Keratinocyte (primary cell): ENCODE results near the gene TEX38. TPM values are rescaled to one million over a fixed set of nuclear protein-coding genes. Genes with fewer than 3 reads are reported as not detected.

Experiments used
- DNase-seq: peaks from one replicate; pipeline ENCODE4 v3.0.0-alpha.2; 2011; ENCODE audit warnings: low read depth, missing footprints, low spot score
- FAIRE-seq: peaks from 2 replicates; lab custom pipeline; 2011; peaks lifted over from hg19 to GRCh38; lab: Jason Lieb, UNC
- H2AFZ ChIP-seq: 2 replicates; pipeline ENCODE4 v1.6.0; 2012; ENCODE audit warnings: low read length, control low read depth, inconsistent platforms; ENCODE audit not compliant: control insufficient read depth
- H3K27ac ChIP-seq: 2 replicates; pipeline ENCODE4 v1.5.1; 2011; ENCODE audit warnings: low read length; ENCODE audit not compliant: control insufficient read depth, insufficient read depth
- H3K27me3 ChIP-seq: 3 replicates; pipeline ENCODE4 v1.6.0; 2011; ENCODE audit warnings: low read length; ENCODE audit not compliant: control insufficient read depth, insufficient read depth; ENCODE audit errors: extremely low read depth
- H3K36me3 ChIP-seq, 2 experiments: 2 replicates in 1 of 2; 3 replicates in 1 of 2; pipeline ENCODE4 v1.5.1; 2011; ENCODE audit warnings: low read length in 2 of 2, mild to moderate bottlenecking in 1 of 2; ENCODE audit not compliant: control insufficient read depth in 2 of 2, insufficient read depth in 2 of 2; ENCODE audit errors: extremely low read depth in 1 of 2
- H3K4me1 ChIP-seq: 3 replicates; pipeline ENCODE4 v1.5.1; 2011; ENCODE audit warnings: low read length; ENCODE audit not compliant: control insufficient read depth, insufficient read depth; ENCODE audit errors: extremely low read depth
- H3K4me2 ChIP-seq: 3 replicates; pipeline ENCODE4 v1.6.0; 2011; ENCODE audit warnings: low read depth, low read length; ENCODE audit not compliant: control insufficient read depth, insufficient read depth; ENCODE audit errors: extremely low read depth
- H3K4me3 ChIP-seq, 3 experiments: fragments of 200-600 bp in 1 of 3; sonication (generic) in 1 of 3; 2 replicates in 2 of 3; 3 replicates in 1 of 3; pipeline ENCODE4 v1.5.1; 2011 to 2016; ENCODE audit warnings: low read length in 3 of 3, mild to moderate bottlenecking in 3 of 3, control low read depth in 2 of 3, inconsistent platforms in 1 of 3, low read depth in 1 of 3, mixed read lengths in 1 of 3, mixed run types in 1 of 3, moderate library complexity in 1 of 3; ENCODE audit not compliant: control insufficient read depth in 2 of 3, insufficient read depth in 2 of 3; ENCODE audit errors: extremely low read depth in 1 of 3
- H3K79me2 ChIP-seq: 2 replicates; pipeline ENCODE4 v1.6.0; 2012; ENCODE audit warnings: low read length; ENCODE audit not compliant: control insufficient read depth, insufficient read depth
- H3K9ac ChIP-seq: 3 replicates; pipeline ENCODE4 v1.6.0; 2011; ENCODE audit warnings: low read length; ENCODE audit not compliant: control insufficient read depth, insufficient read depth; ENCODE audit errors: extremely low read depth
- H3K9me1 ChIP-seq: 3 replicates; pipeline ENCODE4 v1.6.0; 2011; ENCODE audit warnings: low read length; ENCODE audit not compliant: control insufficient read depth, insufficient read depth; ENCODE audit errors: extremely low read depth
- H3K9me3 ChIP-seq: 2 replicates; pipeline ENCODE4 v1.5.1; 2012; ENCODE audit warnings: low read depth, low read length; ENCODE audit not compliant: control insufficient read depth
- H4K20me1 ChIP-seq: 3 replicates; pipeline ENCODE4 v1.6.0; 2011; ENCODE audit warnings: low read length; ENCODE audit not compliant: control insufficient read depth, insufficient read depth; ENCODE audit errors: extremely low read depth
- EZH2 ChIP-seq: IDR thresholded peaks from one replicate; pipeline ENCODE4 v1.6.1; 2012; ENCODE audit warnings: inconsistent platforms, mild to moderate bottlenecking, low read length, moderate library complexity
- dilution Hi-C: fragments of 300-500 bp; cut with MboI; formaldehyde crosslinking; loops from one replicate; pipeline ENCODE4 v1.7.0; 2020; ENCODE audit warnings: low sequenced_read_pairs; ENCODE audit not compliant: extremely low pct_ligation_motif_present
- polyA plus RNA-seq, 5 experiments: library from polyadenylated mRNA; depleted of rRNA in 3 of 5; stranded (reverse) in 3 of 5; stranded (forward) in 1 of 5; unstranded in 1 of 5; fragments of >200 nt; gene quantifications; 1 replicate in 1 of 5; 2 replicates in 3 of 5; 3 replicates in 1 of 5; pipeline versions ENCODE4 v1.2.1 to v1.2.3, GENCODE V29; 2011 to 2012; ENCODE audit warnings: missing spikeins in 2 of 5, low read depth in 1 of 5, low replicate concordance in 1 of 5
- TF ChIP-seq, protein P1 (sequence below), 3 experiments: IDR thresholded peaks in 1 of 3; conservative IDR thresholded peaks in 1 of 3; optimal IDR thresholded peaks in 1 of 3; 2 replicates in 2 of 3; 3 replicates in 1 of 3; pipeline versions ENCODE3 to v1.5.1; 2011; ENCODE audit warnings: low read length in 3 of 3, mild to moderate bottlenecking in 3 of 3, moderate library complexity in 2 of 3, control low read depth in 1 of 3, inconsistent platforms in 1 of 3; ENCODE audit not compliant: insufficient read depth in 2 of 3; ENCODE audit errors: extremely low read depth in 1 of 3

The TEX38 gene
- polyA plus RNA-seq, 1 donor (not counting 4 experiments of a cell fraction or from before 2014, with no cell fraction given) = not detected

GRCh38 chr1:46682064-46682463 is 10.4 kb downstream of the TEX38 start:
- Histone ChIP-seq H3K4me2 (no peak overlapping the region), H3K27ac (no peak overlapping the region), H4K20me1 (no peaks in the 10 kb centered on the region), H3K79me2 (no peaks in the 10 kb centered on the region), H3K36me3 (peaks cover 21 to 36% of the 10 kb centered on the region in 2 experiments), H3K9me3 (no peaks in the 10 kb centered on the region), H3K9ac (no peak overlapping the region), H2AFZ (no peak overlapping the region), H3K4me1 (no peaks in the 10 kb centered on the region), H3K27me3 (no peaks in the 10 kb centered on the region), H3K4me3 (no peak overlapping the region), H3K9me1 (no peaks in the 10 kb centered on the region)
- no peak for FAIRE-seq
- DNase-seq = no peak
- TF ChIP-seq, protein P1, sequence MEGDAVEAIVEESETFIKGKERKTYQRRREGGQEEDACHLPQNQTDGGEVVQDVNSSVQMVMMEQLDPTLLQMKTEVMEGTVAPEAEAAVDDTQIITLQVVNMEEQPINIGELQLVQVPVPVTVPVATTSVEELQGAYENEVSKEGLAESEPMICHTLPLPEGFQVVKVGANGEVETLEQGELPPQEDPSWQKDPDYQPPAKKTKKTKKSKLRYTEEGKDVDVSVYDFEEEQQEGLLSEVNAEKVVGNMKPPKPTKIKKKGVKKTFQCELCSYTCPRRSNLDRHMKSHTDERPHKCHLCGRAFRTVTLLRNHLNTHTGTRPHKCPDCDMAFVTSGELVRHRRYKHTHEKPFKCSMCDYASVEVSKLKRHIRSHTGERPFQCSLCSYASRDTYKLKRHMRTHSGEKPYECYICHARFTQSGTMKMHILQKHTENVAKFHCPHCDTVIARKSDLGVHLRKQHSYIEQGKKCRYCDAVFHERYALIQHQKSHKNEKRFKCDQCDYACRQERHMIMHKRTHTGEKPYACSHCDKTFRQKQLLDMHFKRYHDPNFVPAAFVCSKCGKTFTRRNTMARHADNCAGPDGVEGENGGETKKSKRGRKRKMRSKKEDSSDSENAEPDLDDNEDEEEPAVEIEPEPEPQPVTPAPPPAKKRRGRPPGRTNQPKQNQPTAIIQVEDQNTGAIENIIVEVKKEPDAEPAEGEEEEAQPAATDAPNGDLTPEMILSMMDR (optimal IDR thresholded peaks at IDR 0.05 in 1 of 3, IDR thresholded peaks at IDR 0.05 in 1 of 3, conservative IDR thresholded peaks at IDR 0.05 in 1 of 3; ENCODE audit: extremely low read depth in 1 of 3, insufficient read depth in 2 of 3, low read length in 3 of 3) = no peak
- TF ChIP-seq EZH2 = no peak
- dilution Hi-C loops = no loop called here

DNA sequence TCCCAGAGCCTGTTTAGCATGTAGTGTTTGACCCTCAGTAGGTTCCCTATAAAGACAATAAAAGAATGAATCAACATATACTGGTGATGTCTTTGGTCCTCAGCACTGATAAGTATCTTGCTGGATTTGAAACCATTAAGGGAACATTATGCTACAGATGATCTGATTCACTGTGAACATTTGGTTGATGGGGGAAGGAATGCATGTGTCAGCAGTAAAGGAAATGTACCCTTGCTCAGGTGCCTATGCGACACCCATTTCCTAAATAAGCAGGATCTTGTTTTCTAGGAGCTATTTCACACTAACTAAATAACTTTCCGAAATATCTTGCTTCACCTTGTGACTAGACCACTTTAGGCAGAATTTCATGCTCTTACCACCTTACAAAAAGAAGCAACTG is 13.0 kb downstream of the TEX38 start:
- FAIRE-seq (no peak), DNase-seq (no peak)
- Histone ChIP-seq H3K9ac (no peak overlapping the region), H3K79me2 (no peaks in the 10 kb centered on the region), H3K27ac (no peak overlapping the region), H2AFZ (no peak overlapping the region), H3K9me1 (no peaks in the 10 kb centered on the region), H3K27me3 (no peaks in the 10 kb centered on the region), H3K4me3 (no peak overlapping the region), H3K9me3 (no peaks in the 10 kb centered on the region), H4K20me1 (no peaks in the 10 kb centered on the region), H3K36me3 (peaks cover 24 to 37% of the 10 kb centered on the region in 2 experiments), H3K4me1 (no peaks in the 10 kb centered on the region), H3K4me2 (no peak overlapping the region)
- TF ChIP-seq EZH2 = no peak
- TF ChIP-seq, protein P1 (optimal IDR thresholded peaks at IDR 0.05 in 1 of 3, IDR thresholded peaks at IDR 0.05 in 1 of 3, conservative IDR thresholded peaks at IDR 0.05 in 1 of 3; ENCODE audit: extremely low read depth in 1 of 3, insufficient read depth in 2 of 3, low read length in 3 of 3) = no peak
- dilution Hi-C loops = no loop called here
